Measurements from ENCODE around the gene CARS1. TPM values are rescaled to one million over a fixed set of nuclear protein-coding genes. Genes with fewer than 3 reads are reported as not detected.

Gene CARS1
- total RNA-seq, 1 donor from 2014 or later, result 59.2 TPM

DNA sequence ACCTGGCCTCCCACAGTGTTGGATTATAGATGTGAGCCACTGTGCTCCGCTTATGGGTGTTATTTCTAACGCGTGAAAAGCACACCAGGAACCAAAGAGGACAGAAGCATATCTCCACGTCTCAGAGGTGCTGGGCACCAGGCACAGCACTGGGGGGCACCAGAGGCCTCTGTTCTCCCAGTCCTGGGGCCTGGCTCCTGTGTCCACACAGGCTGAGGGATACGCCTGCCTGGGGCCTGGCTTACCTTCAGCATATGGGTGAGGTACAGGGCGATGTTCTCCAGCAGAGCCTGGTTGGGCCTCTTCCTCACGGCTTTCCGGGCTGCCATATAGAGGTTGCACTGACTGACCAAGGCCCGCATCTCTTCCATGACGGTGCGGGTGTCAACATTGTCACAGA, 40.4 kb downstream of the CARS1 start:
- no peaks in the 10 kb centered on the region for H3K36me3 Mint-ChIP-seq (ENCODE audit: low read depth)

GRCh38 chr11:3015796-3016195, 41.4 kb downstream of the CARS1 start:
- TF ChIP-seq, protein P1, sequence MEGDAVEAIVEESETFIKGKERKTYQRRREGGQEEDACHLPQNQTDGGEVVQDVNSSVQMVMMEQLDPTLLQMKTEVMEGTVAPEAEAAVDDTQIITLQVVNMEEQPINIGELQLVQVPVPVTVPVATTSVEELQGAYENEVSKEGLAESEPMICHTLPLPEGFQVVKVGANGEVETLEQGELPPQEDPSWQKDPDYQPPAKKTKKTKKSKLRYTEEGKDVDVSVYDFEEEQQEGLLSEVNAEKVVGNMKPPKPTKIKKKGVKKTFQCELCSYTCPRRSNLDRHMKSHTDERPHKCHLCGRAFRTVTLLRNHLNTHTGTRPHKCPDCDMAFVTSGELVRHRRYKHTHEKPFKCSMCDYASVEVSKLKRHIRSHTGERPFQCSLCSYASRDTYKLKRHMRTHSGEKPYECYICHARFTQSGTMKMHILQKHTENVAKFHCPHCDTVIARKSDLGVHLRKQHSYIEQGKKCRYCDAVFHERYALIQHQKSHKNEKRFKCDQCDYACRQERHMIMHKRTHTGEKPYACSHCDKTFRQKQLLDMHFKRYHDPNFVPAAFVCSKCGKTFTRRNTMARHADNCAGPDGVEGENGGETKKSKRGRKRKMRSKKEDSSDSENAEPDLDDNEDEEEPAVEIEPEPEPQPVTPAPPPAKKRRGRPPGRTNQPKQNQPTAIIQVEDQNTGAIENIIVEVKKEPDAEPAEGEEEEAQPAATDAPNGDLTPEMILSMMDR (conservative IDR thresholded peaks at IDR 0.05), result no peak
- H3K36me3 Mint-ChIP-seq (ENCODE audit: low read depth), result no peaks in the 10 kb centered on the region
- H3K27me3 Mint-ChIP-seq (ENCODE audit: low read depth), result no peaks in the 10 kb centered on the region
- H3K4me3 Mint-ChIP-seq, result no peak overlapping the region
- no peaks in the 10 kb centered on the region for H3K9me3 Mint-ChIP-seq
- no peak overlapping the region for H3K27ac Mint-ChIP-seq (ENCODE audit: unreplicated experiment)
- no peaks in the 10 kb centered on the region for H3K4me1 Mint-ChIP-seq
- DNase-seq (ENCODE audit: low read depth, low spot score), result no peak

More for the DNA sequence above, 40.4 kb downstream of the CARS1 start:
- peak overlapping the region; percentile 62 for H3K27ac Mint-ChIP-seq (ENCODE audit: unreplicated experiment)
- no peaks in the 10 kb centered on the region for H3K27me3 Mint-ChIP-seq (ENCODE audit: low read depth)
- TF ChIP-seq, protein P1 (conservative IDR thresholded peaks at IDR 0.05), result no peak
- H3K4me3 Mint-ChIP-seq, result no peak overlapping the region
- H3K9me3 Mint-ChIP-seq, result no peaks in the 10 kb centered on the region
- no peak for DNase-seq (ENCODE audit: low read depth, low spot score)
- no peaks in the 10 kb centered on the region for H3K4me1 Mint-ChIP-seq

- no peak overlapping the region for H3K4me3 Mint-ChIP-seq
- H3K27ac Mint-ChIP-seq (ENCODE audit: unreplicated experiment), result no peak overlapping the region
- H3K9me3 Mint-ChIP-seq, result no peaks in the 10 kb centered on the region
- H3K27me3 Mint-ChIP-seq (ENCODE audit: low read depth), result no peaks in the 10 kb centered on the region
- no peaks in the 10 kb centered on the region for H3K36me3 Mint-ChIP-seq (ENCODE audit: low read depth)
- no peak for DNase-seq (ENCODE audit: low read depth, low spot score)
- TF ChIP-seq, protein P1 (conservative IDR thresholded peaks at IDR 0.05), result no peak
- no peaks in the 10 kb centered on the region for H3K4me1 Mint-ChIP-seq
These were observed 42.3 kb downstream of the CARS1 start for GRCh38 chr11:3014943-3015342.

- no peak for DNase-seq (ENCODE audit: low read depth, low spot score)
- no peaks in the 10 kb centered on the region for H3K27me3 Mint-ChIP-seq (ENCODE audit: low read depth)
- H3K9me3 Mint-ChIP-seq, result no peaks in the 10 kb centered on the region
- no peaks in the 10 kb centered on the region for H3K36me3 Mint-ChIP-seq (ENCODE audit: low read depth)
- TF ChIP-seq, protein P1 (conservative IDR thresholded peaks at IDR 0.05), result no peak
- no peaks in the 10 kb centered on the region for H3K4me1 Mint-ChIP-seq
- no peak overlapping the region for H3K27ac Mint-ChIP-seq (ENCODE audit: unreplicated experiment)
- no peak overlapping the region for H3K4me3 Mint-ChIP-seq
These were observed 42.9 kb downstream of the CARS1 start for GRCh38 chr11:3014057-3014938.

GRCh38 chr11:3011891-3012885, 45.0 kb downstream of the CARS1 start:
- no peaks in the 10 kb centered on the region for H3K9me3 Mint-ChIP-seq
- no peak for DNase-seq (ENCODE audit: low read depth, low spot score)
- no peaks in the 10 kb centered on the region for H3K4me1 Mint-ChIP-seq
- TF ChIP-seq, protein P1 (conservative IDR thresholded peaks at IDR 0.05), result no peak
- no peaks in the 10 kb centered on the region for H3K36me3 Mint-ChIP-seq (ENCODE audit: low read depth)
- no peak overlapping the region for H3K27ac Mint-ChIP-seq (ENCODE audit: unreplicated experiment)
- H3K4me3 Mint-ChIP-seq, result no peak overlapping the region
- no peaks in the 10 kb centered on the region for H3K27me3 Mint-ChIP-seq (ENCODE audit: low read depth)
